T-helper 9 cell (primary cell): ENCODE measurements around the gene NUBPL.
"Not testable (repeated sequence)": the region's sequence is repeated elsewhere in the genome, so short reads cannot be mapped to it uniquely, and the experiment has no call there.

Experiments
- DNase-seq: peaks from one replicate; pipeline ENCODE4 v3.0.0-alpha.2; 2020

NUBPL gene

GRCh38 chr14:31749275-31749674 lies 188.1 kb downstream of the NUBPL start:
- no peak for DNase-seq

- not testable (repeated sequence) for DNase-seq
These were observed 189.8 kb downstream of the NUBPL start for GRCh38 chr14:31751047-31751446.

DNA sequence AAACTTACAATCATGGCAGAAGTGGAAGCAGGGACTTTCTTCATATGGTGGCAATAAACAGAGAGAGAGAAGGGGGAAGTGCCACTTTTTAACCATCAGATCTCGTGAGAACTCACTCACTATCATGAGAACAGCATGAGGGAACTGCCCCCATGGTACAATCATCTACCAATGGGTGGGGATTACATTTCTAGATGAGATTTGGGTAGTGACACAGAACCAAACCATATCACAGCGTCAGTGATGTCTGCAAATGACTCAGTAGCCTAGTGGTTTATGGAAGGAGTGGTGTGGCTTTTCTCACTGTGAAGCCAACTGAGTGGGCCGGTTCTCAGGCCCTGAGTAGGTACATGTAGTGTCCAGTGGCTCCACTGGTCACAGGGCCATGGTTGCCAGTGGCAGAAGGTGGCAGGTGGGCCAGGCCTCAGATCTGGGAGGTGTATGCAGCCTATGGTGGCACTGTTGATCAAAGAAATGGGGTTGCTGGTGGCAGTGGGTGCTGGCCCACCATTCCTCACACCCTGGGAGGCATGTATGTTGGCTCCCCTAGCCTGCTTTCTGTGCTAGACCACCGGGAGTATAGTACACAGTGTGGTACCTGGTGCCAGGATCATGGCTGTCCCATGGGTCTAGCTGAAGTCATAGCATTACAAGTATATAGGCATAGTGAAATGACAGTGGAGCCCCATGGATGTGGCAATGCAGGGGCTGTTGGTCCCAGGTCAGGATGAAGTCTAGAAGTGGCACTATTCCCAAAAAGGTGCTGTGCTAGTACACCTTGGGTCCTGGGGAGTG lies 191.9 kb downstream of the NUBPL start:
- DNase-seq: no peak

DNA sequence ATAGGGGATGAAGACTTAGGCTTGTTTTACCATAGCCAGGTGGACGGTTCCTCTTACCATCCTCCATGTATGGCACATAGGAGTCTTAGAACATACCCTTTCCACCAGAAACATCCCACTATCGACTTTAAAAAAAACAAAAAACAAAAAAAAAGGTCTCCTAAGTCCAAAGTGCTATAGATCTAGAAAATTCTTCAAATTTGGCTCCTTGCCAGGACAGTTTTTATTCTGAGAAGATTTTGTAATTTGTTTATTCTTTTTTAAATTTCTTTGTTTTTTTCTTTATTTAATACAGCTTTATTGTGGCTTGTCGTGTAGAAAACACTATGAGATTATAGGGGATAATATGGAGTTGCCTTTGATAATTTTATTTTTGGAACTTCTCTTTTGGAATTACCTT lies 197.7 kb downstream of the NUBPL start:
- no peak for DNase-seq

DNA sequence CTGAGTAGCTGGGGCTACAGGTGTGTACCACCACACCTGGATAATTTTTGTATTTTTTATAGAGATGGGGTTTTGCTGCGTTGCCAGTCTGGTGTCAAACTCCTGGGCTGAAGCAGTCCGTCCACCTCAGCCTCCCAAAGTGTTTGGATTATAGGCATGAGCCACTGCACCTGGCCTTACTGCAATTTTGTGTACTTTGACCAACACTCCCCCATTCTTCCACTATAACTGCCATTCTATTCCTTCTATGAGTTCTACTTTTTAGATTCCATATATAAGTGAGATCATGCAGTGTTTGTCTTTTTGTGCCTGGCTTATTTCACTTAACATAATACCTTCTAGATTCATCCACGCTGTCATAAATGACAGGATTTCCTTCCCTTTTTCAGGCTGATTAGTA lies 199.1 kb downstream of the NUBPL start:
- DNase-seq: no peak

DNA sequence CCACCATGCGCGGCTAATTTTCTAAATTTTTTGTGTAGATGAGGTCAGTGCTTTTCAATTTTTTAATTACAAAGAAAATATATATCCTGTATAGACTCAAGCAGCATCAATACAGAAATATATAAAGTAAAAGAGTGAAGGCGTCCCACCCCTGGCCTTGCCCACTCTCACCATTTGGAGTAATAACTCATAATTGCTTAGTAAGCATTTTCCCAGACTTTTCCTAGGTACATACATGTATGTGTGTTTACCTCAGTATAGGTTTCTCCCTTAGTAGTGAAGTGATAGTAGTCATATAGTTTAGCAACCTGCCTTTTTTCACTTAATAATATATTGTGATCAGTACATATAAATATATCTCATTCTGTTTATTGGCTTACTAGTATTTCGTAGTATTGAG lies 200.1 kb downstream of the NUBPL start:
- DNase-seq: no peak

DNA sequence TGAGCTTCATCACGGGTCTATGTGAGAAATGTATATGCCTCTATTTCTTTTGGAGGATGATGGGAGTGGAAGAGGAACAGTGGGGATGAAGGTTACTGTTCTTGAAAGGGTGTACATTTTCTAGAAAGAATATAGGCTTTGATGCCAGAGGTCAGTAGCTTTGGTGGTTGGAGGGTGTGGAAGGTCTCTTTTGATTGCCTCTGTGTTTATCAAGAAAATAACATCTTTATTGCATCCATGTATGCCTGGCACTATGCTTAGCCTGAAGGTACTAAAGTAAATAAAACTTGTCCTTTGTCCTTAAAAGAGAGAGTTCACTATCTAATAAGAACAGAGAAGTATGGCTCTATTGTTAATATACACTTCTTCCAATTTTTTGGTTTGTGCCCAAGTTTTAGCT lies 201.8 kb downstream of the NUBPL start:
- DNase-seq: no peak

DNA sequence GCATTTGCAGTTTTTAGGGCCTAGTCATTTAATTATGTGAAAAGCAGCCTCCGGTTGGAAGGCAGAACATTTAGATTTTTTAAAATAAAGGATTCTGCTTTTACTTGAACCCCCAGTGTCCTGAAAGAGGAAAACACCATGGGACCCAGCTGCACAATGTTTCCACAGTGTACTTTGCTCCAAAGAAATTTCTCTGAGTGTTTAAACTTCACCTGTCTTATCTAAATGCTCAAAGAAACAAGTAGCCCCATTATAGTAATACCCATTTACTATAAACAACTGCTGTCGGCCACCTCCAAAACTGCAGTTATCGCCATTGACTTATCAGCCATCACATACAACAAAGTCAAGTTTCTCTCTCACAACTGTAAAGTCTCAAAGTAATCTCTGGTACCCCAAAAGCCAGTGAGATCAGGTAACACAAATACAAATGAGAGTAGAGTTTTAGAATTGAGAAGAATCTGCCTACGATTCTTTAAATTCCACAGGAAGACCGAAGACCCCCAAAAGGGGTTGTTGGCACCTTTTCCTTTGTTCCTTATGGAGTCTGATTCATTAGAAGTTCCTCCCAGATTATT lies 205.2 kb downstream of the NUBPL start:
- DNase-seq: no peak

DNA sequence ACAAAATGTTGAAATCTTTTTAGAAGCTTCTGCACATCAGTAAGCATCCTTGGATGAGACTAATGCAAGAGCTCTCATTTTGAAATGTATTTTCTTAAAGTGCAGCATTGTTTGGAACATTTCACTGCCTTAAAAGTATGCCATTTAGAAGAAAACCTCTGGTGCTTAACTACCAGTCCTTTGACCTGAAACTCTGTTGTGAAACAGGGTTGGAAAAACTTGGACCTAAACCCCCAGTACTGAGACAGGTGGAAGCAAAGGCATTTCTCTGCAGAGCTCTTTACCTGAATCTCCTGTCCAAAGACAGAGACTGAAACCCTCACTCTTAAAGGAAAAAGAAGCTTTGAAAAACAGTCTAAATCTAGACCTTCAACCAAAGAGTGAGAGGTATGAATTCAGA lies 207.2 kb downstream of the NUBPL start:
- no peak for DNase-seq

GRCh38 chr14:31770271-31770670 lies 209.1 kb downstream of the NUBPL start:
- no peak for DNase-seq

DNA sequence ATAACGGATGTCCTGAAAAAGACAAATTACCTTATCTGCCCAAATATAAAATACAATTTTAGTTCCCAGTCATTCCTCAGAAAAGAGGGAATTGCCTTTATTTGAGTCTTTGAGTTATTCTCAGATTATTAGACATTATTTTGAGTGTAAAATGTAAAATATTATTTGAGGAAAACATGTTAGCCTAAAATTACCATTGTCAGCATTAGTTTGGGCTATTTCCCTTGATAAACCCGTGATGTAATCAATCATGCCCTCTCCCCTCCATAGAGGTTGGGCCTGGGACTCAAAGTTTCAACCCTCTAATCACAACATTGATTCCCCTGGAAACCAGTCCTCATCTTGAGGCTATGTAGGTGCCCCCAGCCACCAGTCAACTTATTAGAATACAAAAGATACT lies 213.4 kb downstream of the NUBPL start:
- DNase-seq: no peak

- no peak for DNase-seq
These were observed 216.1 kb downstream of the NUBPL start for GRCh38 chr14:31777312-31777711.

- no peak for DNase-seq
These were observed 220.4 kb downstream of the NUBPL start for GRCh38 chr14:31781578-31781977.

DNA sequence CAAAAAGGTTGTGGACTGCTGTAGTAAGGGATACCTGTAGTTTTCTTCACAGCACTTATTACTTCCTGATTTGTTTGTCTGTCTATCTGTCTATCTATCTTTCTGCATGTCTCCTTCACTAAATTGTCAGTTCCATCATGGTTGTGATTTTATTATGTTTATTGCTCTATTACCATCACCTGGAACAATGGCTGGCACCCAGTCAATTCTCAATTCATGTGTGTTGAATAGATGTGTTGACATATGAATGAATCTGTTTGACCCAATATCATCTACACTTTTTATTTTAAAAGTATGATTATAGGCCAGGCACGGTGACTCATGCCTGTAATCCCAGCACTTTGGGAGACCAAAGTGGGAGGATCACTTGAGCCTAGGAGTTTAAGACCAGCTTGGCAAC lies 224.4 kb downstream of the NUBPL start:
- no peak for DNase-seq

- DNase-seq: no peak
These were observed 226.2 kb downstream of the NUBPL start for GRCh38 chr14:31787377-31787776.

DNA sequence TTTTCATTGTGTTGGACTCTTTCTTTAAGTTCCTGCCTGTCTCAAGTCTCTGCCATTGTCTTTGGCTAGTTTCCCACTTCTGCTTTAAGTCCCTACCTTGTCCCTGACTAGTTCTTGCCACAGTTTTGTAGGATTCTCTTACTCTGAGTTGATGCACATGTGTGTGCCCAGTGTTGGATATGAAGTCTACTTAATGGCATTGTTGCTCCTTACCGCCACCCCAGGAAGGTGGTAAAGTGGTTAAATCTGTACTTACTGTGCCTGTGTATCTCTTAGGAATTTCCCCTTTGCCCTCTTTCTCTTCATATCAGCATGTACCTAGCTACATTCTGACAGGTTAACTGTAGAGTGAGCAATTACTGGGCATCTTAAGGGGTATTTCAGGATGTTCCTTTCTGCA lies 227.1 kb downstream of the NUBPL start:
- DNase-seq: no peak

GRCh38 chr14:31792726-31793125 lies 231.5 kb downstream of the NUBPL start:
- no peak for DNase-seq

- DNase-seq: not testable (repeated sequence)
These were observed 236.7 kb downstream of the NUBPL start for GRCh38 chr14:31797946-31798345.

GRCh38 chr14:31802838-31803237 lies 241.6 kb downstream of the NUBPL start:
- no peak for DNase-seq

- DNase-seq: no peak
These were observed 245.0 kb downstream of the NUBPL start for GRCh38 chr14:31806249-31806648.

DNA sequence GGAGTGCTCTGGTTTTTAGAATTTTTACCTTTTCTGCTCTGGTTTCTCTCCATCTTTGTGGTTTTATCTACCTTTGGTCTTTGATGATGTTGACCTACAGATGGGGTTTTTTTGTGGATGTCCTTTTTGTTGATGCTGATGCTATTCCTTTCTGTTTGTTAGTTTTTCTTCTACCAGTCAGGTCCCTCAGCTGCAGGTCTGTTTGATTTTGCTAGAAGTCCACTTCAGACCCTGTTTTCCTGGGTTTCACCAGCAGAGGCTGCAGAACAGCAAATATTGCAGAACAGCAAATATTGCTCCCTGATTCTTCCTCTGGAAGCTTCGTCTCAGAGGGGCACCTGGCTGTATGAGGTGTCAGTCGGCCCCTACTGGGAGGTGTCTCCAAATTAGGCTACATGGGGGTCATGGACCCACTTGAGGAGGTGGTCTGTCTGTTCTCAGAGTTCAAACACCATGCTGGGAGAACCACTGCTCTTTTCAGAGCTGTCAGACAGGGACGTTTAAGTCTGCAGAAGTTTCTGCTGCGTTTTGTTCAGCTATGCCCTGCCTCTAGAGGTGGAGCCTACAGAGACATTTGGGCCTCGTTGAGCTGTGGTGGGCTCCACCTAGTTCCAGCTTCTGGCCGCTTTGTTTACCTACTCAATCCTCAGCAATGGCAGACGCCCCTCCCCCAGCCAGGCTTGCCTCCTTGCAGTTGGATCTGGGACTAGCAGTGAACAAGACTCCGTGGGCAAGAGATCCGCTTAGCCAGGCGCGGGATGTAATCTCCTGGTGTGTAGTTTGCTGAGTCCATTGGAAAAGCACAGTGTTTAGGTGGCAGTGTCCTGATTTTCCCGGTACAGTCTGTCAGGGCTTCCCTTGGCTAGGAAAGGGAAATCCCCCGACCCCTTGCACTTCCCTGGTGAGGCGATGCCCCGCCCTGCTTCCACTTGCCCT lies 250.8 kb downstream of the NUBPL start:
- not testable (repeated sequence) for DNase-seq

- not testable (repeated sequence) for DNase-seq
These were observed 252.7 kb downstream of the NUBPL start for GRCh38 chr14:31813724-31814490.

DNA sequence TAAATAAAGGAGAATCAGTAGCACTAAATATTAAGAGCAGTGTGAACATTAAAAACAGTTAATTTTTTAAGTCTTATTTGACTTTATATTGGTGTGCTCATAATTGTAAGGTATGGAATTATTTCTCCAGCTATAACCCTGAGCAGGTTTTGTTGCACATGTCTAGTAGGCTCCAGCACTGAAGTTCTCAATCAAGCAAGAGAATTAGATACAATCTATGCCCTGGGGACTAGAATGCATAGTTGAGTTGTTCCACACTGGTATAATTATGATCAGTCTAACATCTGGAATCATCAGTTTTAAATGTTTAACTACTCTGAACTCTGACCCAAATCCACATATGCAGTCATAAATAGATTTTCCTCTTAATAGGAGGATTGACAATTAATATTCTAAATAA lies 258.1 kb downstream of the NUBPL start:
- no peak for DNase-seq
